ENCODE measurements around the gene GRIPAP1.

GRIPAP1 gene

DNA sequence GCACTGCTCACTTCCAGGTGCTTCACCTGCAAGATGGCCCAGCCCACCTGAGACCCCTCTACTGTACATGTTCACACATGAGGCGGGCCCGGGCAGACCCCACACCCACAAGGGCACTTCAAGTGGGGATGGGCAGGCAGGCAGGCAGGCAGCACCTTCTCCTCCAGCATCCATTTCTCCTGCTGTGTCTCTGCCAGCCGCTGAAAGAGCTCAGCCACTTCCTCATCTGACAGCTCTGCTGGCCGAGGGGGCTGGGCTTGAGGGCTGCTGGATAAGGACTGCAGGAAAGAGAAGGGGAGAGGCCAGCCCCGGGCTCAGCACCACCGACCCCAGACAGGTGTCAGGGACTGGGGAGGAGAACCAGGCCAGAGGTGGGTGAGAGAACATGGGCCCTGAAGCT is 26.0 kb downstream of the GRIPAP1 start:
- no peak for ATAC-seq
- TF ChIP-seq OSR1 (CRISPR knock-in tag; IDR thresholded peaks at IDR 0.05) (no peak), ZC3H10 (CRISPR knock-in tag; IDR thresholded peaks at IDR 0.05) (no peak), ARNTL (CRISPR knock-in tag; IDR thresholded peaks at IDR 0.05; ENCODE audit: borderline replicate concordance, low read depth) (no peak), ZNF565 (CRISPR knock-in tag; conservative IDR thresholded peaks at IDR 0.05; ENCODE audit: low read depth) (no peak), PPARA (CRISPR knock-in tag; IDR thresholded peaks at IDR 0.05; ENCODE audit: borderline replicate concordance) (no peak), ISL1 (CRISPR knock-in tag; IDR thresholded peaks at IDR 0.05) (no peak), ZFP3 (CRISPR knock-in tag; IDR thresholded peaks at IDR 0.05) (no peak)
- TF ChIP-seq, protein P1, sequence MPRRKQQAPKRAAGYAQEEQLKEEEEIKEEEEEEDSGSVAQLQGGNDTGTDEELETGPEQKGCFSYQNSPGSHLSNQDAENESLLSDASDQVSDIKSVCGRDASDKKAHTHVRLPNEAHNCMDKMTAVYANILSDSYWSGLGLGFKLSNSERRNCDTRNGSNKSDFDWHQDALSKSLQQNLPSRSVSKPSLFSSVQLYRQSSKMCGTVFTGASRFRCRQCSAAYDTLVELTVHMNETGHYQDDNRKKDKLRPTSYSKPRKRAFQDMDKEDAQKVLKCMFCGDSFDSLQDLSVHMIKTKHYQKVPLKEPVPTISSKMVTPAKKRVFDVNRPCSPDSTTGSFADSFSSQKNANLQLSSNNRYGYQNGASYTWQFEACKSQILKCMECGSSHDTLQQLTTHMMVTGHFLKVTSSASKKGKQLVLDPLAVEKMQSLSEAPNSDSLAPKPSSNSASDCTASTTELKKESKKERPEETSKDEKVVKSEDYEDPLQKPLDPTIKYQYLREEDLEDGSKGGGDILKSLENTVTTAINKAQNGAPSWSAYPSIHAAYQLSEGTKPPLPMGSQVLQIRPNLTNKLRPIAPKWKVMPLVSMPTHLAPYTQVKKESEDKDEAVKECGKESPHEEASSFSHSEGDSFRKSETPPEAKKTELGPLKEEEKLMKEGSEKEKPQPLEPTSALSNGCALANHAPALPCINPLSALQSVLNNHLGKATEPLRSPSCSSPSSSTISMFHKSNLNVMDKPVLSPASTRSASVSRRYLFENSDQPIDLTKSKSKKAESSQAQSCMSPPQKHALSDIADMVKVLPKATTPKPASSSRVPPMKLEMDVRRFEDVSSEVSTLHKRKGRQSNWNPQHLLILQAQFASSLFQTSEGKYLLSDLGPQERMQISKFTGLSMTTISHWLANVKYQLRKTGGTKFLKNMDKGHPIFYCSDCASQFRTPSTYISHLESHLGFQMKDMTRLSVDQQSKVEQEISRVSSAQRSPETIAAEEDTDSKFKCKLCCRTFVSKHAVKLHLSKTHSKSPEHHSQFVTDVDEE (CRISPR knock-in tag; IDR thresholded peaks at IDR 0.05): no peak

- ATAC-seq: no peak
Observed at GRCh38 chrX:48975541-48975940, 26.5 kb downstream of the GRIPAP1 start.

DNA sequence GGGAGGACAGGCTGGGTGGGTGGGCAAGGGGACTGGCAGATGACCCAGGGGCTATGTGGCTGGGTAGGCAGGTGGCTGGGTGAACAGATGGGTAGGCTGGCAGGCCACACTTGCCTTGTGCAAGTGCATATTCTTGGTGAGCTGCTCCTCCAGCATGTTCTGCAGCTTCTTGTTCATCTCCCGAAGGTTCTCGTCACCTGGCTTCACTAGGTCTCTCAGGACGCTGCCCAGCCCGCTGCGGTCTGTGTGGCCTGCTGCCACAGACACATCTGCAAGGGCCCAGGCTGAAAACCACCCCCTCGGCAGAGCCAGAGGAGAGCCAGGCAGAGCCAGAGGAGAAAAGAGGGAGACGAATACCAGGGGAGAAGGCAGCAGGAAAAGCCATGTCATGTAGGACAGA is 27.0 kb downstream of the GRIPAP1 start:
- ATAC-seq: no peak
- TF ChIP-seq ZFP30 (CRISPR knock-in tag; IDR thresholded peaks at IDR 0.05) (no peak), PPARA (CRISPR knock-in tag; IDR thresholded peaks at IDR 0.05; ENCODE audit: borderline replicate concordance) (no peak), ZNF8 (CRISPR knock-in tag; IDR thresholded peaks at IDR 0.05) (no peak), ARNTL (CRISPR knock-in tag; IDR thresholded peaks at IDR 0.05; ENCODE audit: borderline replicate concordance, low read depth) (no peak), SNAI2 (CRISPR knock-in tag; IDR thresholded peaks at IDR 0.05) (no peak), ESRRG (CRISPR knock-in tag; IDR thresholded peaks at IDR 0.05) (no peak), PATZ1 (CRISPR knock-in tag; IDR thresholded peaks at IDR 0.05; ENCODE audit: borderline replicate concordance) (no peak), TOX (CRISPR knock-in tag; IDR thresholded peaks at IDR 0.05; ENCODE audit: borderline replicate concordance) (no peak), GLIS3 (CRISPR knock-in tag; IDR thresholded peaks at IDR 0.05) (no peak), CSDC2 (CRISPR knock-in tag; IDR thresholded peaks at IDR 0.05) (no peak), TCF4 (CRISPR knock-in tag; IDR thresholded peaks at IDR 0.05; ENCODE audit: borderline replicate concordance) (no peak)
- TF ChIP-seq, protein P2, sequence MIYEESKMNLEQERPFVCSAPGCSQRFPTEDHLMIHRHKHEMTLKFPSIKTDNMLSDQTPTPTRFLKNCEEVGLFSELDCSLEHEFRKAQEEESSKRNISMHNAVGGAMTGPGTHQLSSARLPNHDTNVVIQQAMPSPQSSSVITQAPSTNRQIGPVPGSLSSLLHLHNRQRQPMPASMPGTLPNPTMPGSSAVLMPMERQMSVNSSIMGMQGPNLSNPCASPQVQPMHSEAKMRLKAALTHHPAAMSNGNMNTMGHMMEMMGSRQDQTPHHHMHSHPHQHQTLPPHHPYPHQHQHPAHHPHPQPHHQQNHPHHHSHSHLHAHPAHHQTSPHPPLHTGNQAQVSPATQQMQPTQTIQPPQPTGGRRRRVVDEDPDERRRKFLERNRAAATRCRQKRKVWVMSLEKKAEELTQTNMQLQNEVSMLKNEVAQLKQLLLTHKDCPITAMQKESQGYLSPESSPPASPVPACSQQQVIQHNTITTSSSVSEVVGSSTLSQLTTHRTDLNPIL (CRISPR knock-in tag; IDR thresholded peaks at IDR 0.05; ENCODE audit: low read depth): no peak
- TF ChIP-seq, protein P3, sequence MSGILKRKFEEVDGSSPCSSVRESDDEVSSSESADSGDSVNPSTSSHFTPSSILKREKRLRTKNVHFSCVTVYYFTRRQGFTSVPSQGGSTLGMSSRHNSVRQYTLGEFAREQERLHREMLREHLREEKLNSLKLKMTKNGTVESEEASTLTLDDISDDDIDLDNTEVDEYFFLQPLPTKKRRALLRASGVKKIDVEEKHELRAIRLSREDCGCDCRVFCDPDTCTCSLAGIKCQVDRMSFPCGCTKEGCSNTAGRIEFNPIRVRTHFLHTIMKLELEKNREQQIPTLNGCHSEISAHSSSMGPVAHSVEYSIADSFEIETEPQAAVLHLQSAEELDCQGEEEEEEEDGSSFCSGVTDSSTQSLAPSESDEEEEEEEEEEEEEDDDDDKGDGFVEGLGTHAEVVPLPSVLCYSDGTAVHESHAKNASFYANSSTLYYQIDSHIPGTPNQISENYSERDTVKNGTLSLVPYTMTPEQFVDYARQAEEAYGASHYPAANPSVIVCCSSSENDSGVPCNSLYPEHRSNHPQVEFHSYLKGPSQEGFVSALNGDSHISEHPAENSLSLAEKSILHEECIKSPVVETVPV (CRISPR knock-in tag; IDR thresholded peaks at IDR 0.05): no peak
- TF ChIP-seq, protein P4, sequence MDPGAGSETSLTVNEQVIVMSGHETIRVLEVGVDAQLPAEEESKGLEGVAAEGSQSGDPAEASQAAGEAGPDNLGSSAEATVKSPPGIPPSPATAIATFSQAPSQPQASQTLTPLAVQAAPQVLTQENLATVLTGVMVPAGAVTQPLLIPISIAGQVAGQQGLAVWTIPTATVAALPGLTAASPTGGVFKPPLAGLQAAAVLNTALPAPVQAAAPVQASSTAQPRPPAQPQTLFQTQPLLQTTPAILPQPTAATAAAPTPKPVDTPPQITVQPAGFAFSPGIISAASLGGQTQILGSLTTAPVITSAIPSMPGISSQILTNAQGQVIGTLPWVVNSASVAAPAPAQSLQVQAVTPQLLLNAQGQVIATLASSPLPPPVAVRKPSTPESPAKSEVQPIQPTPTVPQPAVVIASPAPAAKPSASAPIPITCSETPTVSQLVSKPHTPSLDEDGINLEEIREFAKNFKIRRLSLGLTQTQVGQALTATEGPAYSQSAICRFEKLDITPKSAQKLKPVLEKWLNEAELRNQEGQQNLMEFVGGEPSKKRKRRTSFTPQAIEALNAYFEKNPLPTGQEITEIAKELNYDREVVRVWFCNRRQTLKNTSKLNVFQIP (CRISPR knock-in tag; IDR thresholded peaks at IDR 0.05; ENCODE audit: borderline replicate concordance, low read depth): no peak

More at GRCh38 chrX:48975541-48975940, 26.5 kb downstream of the GRIPAP1 start:
- TF ChIP-seq ZNF70 (CRISPR knock-in tag; IDR thresholded peaks at IDR 0.05) (no peak), ZNF565 (CRISPR knock-in tag; conservative IDR thresholded peaks at IDR 0.05; ENCODE audit: low read depth) (no peak)
